GM12892 (cell line): Measurements from ENCODE around the gene ATP2B3.

ENCODE experiments used
- DNase-seq: peaks from one replicate; pipeline ENCODE4 v3.0.0; 2011; ENCODE audit not compliant: insufficient read length
- FAIRE-seq: peaks from 2 replicates; lab custom pipeline; 2011; peaks lifted over from hg19 to GRCh38; lab: Jason Lieb, UNC
- POLR2A ChIP-seq: IDR thresholded peaks from 2 replicates; pipeline ENCODE4 v1.6.1; 2011; ENCODE audit warnings: low read depth, low read length, control low read depth
- POLR2AphosphoS5 ChIP-seq: IDR thresholded peaks from 2 replicates; pipeline ENCODE4 v1.6.1; 2011; ENCODE audit warnings: low read depth, low read length, control low read depth
- TAF1 ChIP-seq: IDR thresholded peaks from 2 replicates; pipeline ENCODE4 v1.6.1; 2011; ENCODE audit warnings: low read depth, mild to moderate bottlenecking, control low read depth, low read length, borderline replicate concordance

Gene ATP2B3

DNA sequence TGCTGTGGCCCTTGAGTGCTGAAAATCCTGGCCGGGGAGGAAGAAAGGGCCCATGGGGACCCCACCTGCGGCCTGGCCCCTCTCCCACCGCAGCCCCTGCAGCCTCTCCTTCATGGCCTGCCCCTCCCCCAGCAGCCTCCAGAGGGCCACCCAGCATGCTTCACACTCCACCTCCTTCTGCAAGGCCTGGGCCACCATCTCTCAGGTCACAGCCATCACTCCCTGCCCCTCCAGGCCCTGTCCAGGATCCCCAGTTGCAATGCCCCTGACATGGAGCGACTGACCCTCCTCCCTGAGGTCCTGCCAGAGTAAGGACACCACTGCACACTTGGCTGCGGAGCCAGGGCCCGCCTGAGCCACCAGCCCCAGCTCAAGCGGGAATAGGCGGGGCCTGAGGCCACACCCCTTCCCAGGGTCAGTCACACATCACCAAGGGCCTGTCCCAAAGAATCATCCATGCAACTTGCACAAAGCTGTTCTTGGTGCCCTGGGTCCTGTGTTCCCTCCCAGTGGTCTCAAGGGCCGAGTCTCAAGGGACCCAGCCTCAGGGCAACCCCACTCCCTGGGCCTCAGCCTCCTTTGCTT is 48.6 kb downstream of the ATP2B3 start:
- FAIRE-seq (no peak), DNase-seq (no peak)
- TF ChIP-seq POLR2A: no peak
- no peak for TF ChIP-seq POLR2AphosphoS5

DNA sequence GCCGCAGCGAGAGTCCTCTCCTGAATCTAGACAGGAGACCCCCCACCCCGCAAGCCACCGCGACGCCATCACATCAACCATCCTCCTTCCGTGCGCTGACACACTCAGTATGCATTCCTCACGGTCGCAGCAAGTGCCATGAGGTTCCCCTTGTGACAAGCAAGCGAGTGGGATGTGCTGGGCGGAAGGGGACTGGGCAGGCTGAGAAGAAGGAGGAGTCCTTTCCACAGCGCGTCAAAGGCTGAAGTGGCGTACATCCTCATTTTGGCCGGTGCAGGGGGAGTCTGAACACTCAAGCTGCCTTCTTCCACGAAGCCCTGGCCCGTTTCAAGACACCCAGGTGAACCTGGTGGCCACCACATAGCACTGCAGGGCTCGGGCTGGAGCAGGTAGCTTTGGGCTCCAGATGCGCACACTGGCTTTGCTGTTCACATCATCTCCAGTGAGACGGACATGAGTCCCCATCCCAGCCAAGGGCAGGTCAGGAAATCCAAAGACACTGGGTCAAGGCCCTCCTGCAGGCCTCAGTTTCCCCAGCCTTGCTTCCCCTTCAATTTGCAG is 51.1 kb downstream of the ATP2B3 start:
- FAIRE-seq (no peak), DNase-seq (no peak)
- no peak for TF ChIP-seq POLR2AphosphoS5
- TF ChIP-seq TAF1: no peak
- TF ChIP-seq POLR2A: no peak

DNA sequence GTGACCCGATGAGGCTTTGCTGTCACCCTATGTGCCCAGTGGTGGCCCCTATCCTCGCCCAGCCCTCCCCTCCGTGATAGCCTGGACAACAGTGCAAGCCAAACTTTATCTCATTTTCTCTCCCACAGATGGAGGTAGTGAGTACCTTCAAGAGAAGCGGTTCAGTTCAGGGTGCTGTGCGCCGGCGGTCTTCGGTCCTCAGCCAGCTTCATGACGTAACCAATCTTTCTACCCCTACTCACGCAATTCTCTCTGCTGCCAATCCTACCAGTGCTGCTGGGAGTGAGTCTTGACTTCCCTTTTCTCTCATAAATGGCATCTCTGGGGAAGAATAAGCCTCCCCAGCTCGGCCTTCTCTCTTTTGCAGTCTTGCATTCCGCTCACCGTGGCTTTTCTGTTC is 52.0 kb downstream of the ATP2B3 start:
- no peak for TF ChIP-seq TAF1
- TF ChIP-seq POLR2A: no peak
- no peak for TF ChIP-seq POLR2AphosphoS5
- FAIRE-seq (no peak), DNase-seq (no peak)

DNA sequence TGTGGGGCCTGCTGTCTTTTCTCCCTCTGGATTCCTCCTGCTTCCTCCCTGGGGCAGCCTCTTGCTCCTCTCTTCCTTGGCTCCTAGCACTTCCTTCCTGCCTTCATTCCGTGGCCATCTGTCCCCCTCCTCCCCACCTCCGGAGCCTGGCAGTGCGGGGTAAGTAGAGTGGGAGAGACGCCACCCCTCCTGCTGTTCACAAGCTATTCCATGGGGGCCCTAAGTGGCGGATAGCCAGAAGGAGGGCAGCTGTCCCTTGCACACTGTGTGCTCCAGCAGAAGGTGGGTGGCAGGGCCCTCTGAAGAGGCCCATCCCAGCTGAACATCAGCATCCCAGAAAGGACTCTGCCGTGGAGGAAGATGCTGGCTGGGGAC is 54.1 kb downstream of the ATP2B3 start:
- TF ChIP-seq TAF1 (no peak), POLR2AphosphoS5 (no peak), POLR2A (no peak)
- FAIRE-seq (no peak), DNase-seq (no peak)

DNA sequence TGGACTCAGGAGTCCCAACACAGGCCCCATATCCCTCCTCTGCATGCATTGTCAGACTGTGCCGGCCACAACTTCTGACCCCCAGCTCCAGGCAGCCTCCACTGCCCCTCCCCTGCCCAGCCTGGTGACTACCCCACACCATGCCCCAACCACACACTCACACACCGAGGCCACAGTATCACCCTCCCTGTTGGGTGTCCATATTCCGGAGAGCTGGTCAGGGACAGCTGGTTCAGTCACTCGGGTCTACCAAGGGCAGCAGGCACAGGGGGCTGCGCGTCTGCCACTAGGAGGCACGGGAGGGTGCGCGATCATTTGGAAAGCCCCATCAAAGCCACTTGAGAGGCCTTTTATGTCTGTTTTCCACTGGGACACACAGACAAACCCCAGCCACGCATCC is 55.2 kb downstream of the ATP2B3 start:
- TF ChIP-seq POLR2A: no peak
- no peak for TF ChIP-seq POLR2AphosphoS5
- TF ChIP-seq TAF1: no peak
- no peak for DNase-seq
- FAIRE-seq: no peak

DNA sequence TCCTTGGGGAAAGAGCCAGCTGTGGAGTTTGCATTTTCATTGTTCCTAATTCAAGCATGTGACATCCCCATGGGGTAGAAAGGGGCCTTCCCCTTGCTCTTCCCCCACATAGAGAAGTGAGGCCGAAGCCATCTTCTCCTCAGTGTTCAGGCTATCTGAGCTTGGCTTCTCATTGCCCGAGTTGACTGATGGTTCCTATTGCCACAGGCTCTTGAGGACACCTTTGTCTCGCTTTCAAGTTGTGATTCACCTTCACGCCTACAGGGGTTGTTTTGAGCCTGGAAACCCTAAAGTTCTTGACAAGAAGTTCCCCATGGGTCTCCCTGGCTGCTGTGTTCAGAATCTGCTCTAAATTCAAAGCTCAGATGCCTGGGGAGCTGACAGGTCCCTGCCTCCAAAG is 56.5 kb downstream of the ATP2B3 start:
- no peak for TF ChIP-seq POLR2AphosphoS5
- TF ChIP-seq POLR2A: no peak
- no peak for TF ChIP-seq TAF1

DNA sequence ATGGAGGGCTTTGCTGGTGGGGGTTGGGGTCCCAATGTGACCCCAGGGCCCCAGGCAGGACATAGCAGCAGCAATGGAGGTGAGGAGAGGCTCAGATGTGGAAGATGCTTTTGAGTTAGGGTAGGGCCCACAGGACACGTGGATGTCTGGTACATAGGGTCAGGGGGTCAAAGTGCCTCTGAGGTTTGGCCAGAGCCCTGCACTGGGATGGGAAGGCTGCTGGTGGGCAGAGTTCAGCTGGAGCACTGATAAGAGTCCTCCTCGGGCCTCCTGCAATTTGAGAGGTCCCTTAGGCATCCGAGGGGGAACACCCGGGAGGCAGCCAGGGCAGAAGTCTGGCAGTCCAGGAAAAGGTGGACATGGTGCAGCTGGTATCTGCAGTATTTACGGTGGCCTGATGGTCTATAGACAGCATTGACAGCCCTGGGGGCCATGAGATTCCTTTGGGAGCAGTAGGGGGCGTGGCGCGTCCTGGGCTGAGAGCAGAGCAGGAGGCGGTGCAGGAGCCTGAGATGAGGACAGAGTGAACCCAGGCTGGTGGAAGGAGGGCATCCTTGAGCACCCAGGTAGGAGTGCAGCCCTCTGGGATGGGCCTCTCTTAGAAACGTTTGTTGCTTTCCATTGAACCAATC is 58.9 kb downstream of the ATP2B3 start:
- TF ChIP-seq POLR2A (no peak), POLR2AphosphoS5 (no peak), TAF1 (no peak)
- FAIRE-seq: no peak
- no peak for DNase-seq

More for the DNA sequence above, 56.5 kb downstream of the ATP2B3 start:
- no peak for DNase-seq
- no peak for FAIRE-seq

DNA sequence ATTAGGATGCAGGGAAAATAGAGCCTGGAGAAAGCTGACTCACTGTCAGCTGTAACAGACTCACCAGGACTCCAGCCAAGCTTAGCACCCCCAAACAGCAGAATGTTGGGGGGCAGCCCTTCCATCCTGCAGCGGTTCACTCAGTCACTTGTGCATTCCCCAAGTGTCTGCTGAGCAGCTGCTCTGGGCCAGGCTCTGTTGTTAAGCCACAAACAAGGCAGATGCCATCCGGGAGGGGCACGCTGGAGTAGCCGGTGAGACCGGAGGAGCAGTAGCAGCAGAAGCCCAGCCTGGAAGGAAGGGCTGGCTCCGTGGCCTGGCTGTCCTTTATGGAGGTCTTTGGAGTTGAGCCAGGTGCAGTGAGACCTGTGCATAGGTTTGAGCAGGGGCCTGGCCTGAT is 59.5 kb downstream of the ATP2B3 start:
- FAIRE-seq (no peak), DNase-seq (no peak)
- TF ChIP-seq TAF1 (no peak), POLR2A (no peak), POLR2AphosphoS5 (no peak)

DNA sequence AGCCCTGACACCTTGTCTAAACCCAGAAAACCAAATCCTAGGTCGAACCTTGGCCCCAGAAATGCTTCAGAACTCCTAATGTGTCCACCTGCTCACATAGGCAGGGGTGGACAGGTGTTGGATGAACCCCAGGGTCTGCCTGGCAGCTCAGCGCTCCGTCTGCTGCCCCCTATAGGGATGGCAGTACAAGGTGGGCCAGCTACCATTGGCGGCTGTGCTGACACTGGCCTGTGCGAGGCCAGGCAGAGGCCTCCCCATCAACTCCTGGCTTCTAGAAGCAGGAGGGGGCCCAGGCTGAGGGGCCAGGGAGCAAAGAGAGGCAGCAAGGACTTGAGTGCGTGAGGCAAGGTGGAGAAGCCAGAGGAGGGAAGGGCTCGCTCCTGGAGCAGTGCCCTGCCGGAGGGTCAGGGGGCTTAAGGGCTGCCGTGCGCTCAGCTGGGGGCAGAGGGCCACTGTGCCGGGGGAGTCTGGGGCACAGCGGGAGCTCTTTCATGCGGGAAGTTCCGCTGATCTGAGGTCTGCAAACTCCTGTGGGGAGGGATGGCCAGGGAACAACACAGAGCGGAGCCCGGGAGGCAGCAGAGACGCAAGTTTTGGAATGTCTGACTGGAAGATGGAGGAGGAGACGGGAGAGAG is 60.9 kb downstream of the ATP2B3 start:
- TF ChIP-seq POLR2AphosphoS5 (no peak), TAF1 (no peak)
- DNase-seq (no peak), FAIRE-seq (no peak)

DNA sequence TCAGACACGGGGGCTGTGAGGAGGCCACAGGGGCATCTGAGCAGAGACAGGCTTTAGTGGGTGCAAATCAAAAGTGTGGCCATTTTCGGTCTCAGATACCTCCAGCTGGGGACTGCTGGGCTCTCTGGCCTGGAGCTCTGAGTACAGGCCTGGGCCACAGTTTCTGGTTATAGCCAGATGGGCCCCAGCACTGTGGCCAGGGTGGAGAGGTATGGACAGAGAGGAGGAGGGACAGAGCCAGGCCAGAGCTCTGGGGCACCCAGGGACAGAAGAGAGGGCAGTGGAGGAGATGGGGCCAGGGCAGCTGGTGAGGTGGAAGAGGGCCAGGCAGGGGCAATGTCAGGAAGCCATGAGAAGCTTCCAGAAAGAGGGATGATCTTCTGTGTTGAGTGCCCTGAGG is 61.4 kb downstream of the ATP2B3 start:
- FAIRE-seq: no peak
- TF ChIP-seq POLR2A: no peak
- no peak for TF ChIP-seq POLR2AphosphoS5
- TF ChIP-seq TAF1: no peak
- no peak for DNase-seq

DNA sequence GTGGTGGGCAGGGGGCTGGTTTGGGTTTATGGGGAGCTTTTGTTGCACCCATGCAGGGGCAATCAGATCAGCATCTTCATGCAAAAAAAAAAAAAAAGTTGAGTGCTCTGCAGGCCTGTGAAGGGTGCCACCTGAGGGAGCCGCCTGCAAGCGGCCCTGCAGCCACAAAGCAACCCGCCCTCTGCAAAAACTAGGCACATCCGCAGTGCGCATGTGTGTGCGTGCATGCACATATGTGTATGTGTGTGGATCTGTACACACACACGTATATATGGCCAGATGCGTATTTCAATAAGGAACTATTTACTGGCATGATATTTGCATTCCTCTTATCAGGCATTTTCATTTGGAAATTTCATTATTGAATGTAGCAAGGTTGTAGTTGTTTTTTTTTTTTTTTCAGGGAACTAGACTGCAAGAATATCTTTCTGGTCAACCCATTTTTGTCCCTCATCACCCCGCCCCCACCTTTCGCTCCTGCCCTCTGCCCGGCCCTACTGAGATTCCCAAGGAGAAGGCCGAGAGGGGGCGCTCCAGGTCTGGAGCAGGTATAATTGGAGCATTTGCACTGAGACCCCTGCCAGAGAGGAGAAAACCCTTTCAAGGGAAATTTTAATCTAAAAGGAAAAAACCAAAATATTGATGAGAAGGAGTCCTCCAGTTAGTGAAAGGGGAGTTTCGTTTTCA is 63.4 kb downstream of the ATP2B3 start:
- DNase-seq: no peak
- no peak for FAIRE-seq
- no peak for TF ChIP-seq TAF1
- no peak for TF ChIP-seq POLR2A
- TF ChIP-seq POLR2AphosphoS5: no peak
